Fibroblast of mammary gland (primary cell): ENCODE measurements around the gene RAPGEF2.
A peak's percentile ranks its signal among the peaks of the same experiment; 100 is the strongest.

ENCODE experiments used
- DNase-seq: peaks from one replicate; pipeline ENCODE4 v3.0.0-alpha.2; 2010; ENCODE audit warnings: low read depth
- H3K4me3 ChIP-seq: 2 replicates; pipeline ENCODE4 v1.5.1; 2011; ENCODE audit warnings: low read depth, mild to moderate bottlenecking, low read length, moderate library complexity; ENCODE audit not compliant: control insufficient read depth
- CTCF ChIP-seq: conservative IDR thresholded peaks from 2 replicates; pipeline ENCODE4 v1.5.1; 2011; ENCODE audit warnings: low read depth, low read length, inconsistent platforms; ENCODE audit not compliant: control insufficient read depth, insufficient read depth

The RAPGEF2 gene

GRCh38 chr4:159292137-159292896 lies 189.4 kb downstream of the RAPGEF2 start:
- TF ChIP-seq CTCF, result no peak
- H3K4me3 ChIP-seq, result no peak overlapping the region
- DNase-seq, result no peak

GRCh38 chr4:159293811-159294515 lies 191.1 kb downstream of the RAPGEF2 start:
- DNase-seq, result no peak
- no peak overlapping the region for H3K4me3 ChIP-seq
- no peak for TF ChIP-seq CTCF

GRCh38 chr4:159296061-159296460 lies 193.2 kb downstream of the RAPGEF2 start:
- no peak overlapping the region for H3K4me3 ChIP-seq
- DNase-seq, result peak; percentile 69
- TF ChIP-seq CTCF, result no peak

- no peak for DNase-seq
- TF ChIP-seq CTCF, result no peak
- no peak overlapping the region for H3K4me3 ChIP-seq
Observed at GRCh38 chr4:159297091-159297490, 194.2 kb downstream of the RAPGEF2 start.

GRCh38 chr4:159298502-159298901 lies 195.6 kb downstream of the RAPGEF2 start:
- H3K4me3 ChIP-seq, result no peak overlapping the region
- peak; percentile 47 for DNase-seq

GRCh38 chr4:159303435-159303834 lies 200.6 kb downstream of the RAPGEF2 start:
- H3K4me3 ChIP-seq, result no peak overlapping the region
- TF ChIP-seq CTCF, result no peak
- no peak for DNase-seq

More at GRCh38 chr4:159298502-159298901, 195.6 kb downstream of the RAPGEF2 start:
- no peak for TF ChIP-seq CTCF
